Measurements from ENCODE around the gene HES2.

DNA sequence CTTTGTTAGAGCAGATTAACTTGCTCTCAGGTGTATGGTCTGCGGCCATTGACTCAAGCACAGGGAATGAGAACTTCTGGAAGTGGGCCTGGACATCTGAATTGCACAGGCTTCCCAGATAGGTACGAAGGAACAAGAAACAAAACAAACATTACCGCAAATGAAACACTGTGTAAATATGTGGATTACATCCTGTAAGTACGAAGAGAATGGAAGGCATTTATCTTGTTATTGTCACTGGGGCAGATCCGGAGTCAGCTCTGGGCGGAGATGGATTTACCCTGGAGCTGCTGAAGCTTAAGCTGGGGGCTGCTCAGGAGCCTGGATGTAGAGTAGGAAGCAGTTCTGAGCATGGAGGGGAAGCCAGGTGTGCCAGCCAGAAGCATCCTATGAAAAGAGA is 6.8 kb downstream of the HES2 start:
- TF ChIP-seq, protein P1, sequence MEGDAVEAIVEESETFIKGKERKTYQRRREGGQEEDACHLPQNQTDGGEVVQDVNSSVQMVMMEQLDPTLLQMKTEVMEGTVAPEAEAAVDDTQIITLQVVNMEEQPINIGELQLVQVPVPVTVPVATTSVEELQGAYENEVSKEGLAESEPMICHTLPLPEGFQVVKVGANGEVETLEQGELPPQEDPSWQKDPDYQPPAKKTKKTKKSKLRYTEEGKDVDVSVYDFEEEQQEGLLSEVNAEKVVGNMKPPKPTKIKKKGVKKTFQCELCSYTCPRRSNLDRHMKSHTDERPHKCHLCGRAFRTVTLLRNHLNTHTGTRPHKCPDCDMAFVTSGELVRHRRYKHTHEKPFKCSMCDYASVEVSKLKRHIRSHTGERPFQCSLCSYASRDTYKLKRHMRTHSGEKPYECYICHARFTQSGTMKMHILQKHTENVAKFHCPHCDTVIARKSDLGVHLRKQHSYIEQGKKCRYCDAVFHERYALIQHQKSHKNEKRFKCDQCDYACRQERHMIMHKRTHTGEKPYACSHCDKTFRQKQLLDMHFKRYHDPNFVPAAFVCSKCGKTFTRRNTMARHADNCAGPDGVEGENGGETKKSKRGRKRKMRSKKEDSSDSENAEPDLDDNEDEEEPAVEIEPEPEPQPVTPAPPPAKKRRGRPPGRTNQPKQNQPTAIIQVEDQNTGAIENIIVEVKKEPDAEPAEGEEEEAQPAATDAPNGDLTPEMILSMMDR (conservative IDR thresholded peaks at IDR 0.05; ENCODE audit: low read depth in 2 of 2): no peak
- no peak for TF ChIP-seq EZH2 (IDR thresholded peaks at IDR 0.05; ENCODE audit: low read depth, unreplicated experiment)
- no peak for TF ChIP-seq POLR2AphosphoS5 (IDR thresholded peaks at IDR 0.05; ENCODE audit: low read depth)
- TF ChIP-seq, protein P2, sequence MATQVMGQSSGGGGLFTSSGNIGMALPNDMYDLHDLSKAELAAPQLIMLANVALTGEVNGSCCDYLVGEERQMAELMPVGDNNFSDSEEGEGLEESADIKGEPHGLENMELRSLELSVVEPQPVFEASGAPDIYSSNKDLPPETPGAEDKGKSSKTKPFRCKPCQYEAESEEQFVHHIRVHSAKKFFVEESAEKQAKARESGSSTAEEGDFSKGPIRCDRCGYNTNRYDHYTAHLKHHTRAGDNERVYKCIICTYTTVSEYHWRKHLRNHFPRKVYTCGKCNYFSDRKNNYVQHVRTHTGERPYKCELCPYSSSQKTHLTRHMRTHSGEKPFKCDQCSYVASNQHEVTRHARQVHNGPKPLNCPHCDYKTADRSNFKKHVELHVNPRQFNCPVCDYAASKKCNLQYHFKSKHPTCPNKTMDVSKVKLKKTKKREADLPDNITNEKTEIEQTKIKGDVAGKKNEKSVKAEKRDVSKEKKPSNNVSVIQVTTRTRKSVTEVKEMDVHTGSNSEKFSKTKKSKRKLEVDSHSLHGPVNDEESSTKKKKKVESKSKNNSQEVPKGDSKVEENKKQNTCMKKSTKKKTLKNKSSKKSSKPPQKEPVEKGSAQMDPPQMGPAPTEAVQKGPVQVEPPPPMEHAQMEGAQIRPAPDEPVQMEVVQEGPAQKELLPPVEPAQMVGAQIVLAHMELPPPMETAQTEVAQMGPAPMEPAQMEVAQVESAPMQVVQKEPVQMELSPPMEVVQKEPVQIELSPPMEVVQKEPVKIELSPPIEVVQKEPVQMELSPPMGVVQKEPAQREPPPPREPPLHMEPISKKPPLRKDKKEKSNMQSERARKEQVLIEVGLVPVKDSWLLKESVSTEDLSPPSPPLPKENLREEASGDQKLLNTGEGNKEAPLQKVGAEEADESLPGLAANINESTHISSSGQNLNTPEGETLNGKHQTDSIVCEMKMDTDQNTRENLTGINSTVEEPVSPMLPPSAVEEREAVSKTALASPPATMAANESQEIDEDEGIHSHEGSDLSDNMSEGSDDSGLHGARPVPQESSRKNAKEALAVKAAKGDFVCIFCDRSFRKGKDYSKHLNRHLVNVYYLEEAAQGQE (IDR thresholded peaks at IDR 0.05; ENCODE audit: unreplicated experiment): no peak
